Liver (tissue), 9 donors: ENCODE data around the gene TRPM8. TPM values are rescaled to one million over a fixed set of nuclear protein-coding genes. Genes with fewer than 3 reads are reported as not detected.

Experiments
- DNase-seq: peaks from one replicate; pipeline ENCODE4 v3.0.0-alpha.2; 2017; ENCODE audit warnings: low spot score
- H3K27ac ChIP-seq, 2 donors: one replicate each; pipeline ENCODE4 v1.7.0; 2013; ENCODE audit warnings: inconsistent platforms in 2 of 2, low read length in 2 of 2, control low read depth in 1 of 2, low read depth in 1 of 2, mild to moderate bottlenecking in 1 of 2
- H3K27me3 ChIP-seq, 4 donors: one replicate each; pipeline versions ENCODE4 v1.6.1 to v1.7.0; 2013; ENCODE audit warnings: low read length in 3 of 4, inconsistent platforms in 1 of 4, mild to moderate bottlenecking in 1 of 4, moderate library complexity in 1 of 4; ENCODE audit not compliant: control insufficient read depth in 4 of 4, insufficient read depth in 4 of 4
- H3K36me3 ChIP-seq, 4 donors: one replicate each; pipeline versions ENCODE4 v1.6.1 to v1.7.0; 2013; ENCODE audit warnings: low read length in 3 of 4, mild to moderate bottlenecking in 3 of 4, low read depth in 1 of 4, moderate library complexity in 1 of 4; ENCODE audit not compliant: control insufficient read depth in 4 of 4, insufficient read depth in 3 of 4
- H3K4me1 ChIP-seq, 4 donors: one replicate each; pipeline versions ENCODE4 v1.6.1 to v1.7.0; 2013; ENCODE audit warnings: low read length in 3 of 4, mild to moderate bottlenecking in 3 of 4, moderate library complexity in 1 of 4; ENCODE audit not compliant: control insufficient read depth in 4 of 4, insufficient read depth in 4 of 4
- H3K4me3 ChIP-seq, 3 donors: one replicate each; pipeline versions ENCODE4 v1.6.1 to v1.7.0; 2013; ENCODE audit warnings: low read length in 3 of 3, control low read depth in 1 of 3, low read depth in 1 of 3, mild to moderate bottlenecking in 1 of 3
- H3K9ac ChIP-seq, 2 donors: one replicate each; pipeline ENCODE4 v1.7.0; 2013; ENCODE audit warnings: low read length in 2 of 2, mild to moderate bottlenecking in 2 of 2, moderate library complexity in 2 of 2, control low read depth in 1 of 2, low read depth in 1 of 2
- H3K9me3 ChIP-seq, 4 donors: one replicate each; pipeline versions ENCODE4 v1.6.1 to v1.7.0; 2013; ENCODE audit warnings: low read length in 3 of 4; ENCODE audit not compliant: control insufficient read depth in 4 of 4
- EGR1 ChIP-seq, 2 donors: IDR thresholded peaks; 2 replicates each; pipeline ENCODE4 v1.6.1; 2016 to 2018; ENCODE audit warnings: antibody characterized with exemption in 2 of 2, low read depth in 2 of 2
- FOXA1 ChIP-seq: IDR thresholded peaks from 2 replicates; pipeline ENCODE4 v1.6.1; 2016; ENCODE audit warnings: antibody characterized with exemption
- FOXA2 ChIP-seq: IDR thresholded peaks from 2 replicates; pipeline ENCODE4 v1.6.1; 2016; ENCODE audit warnings: antibody characterized with exemption
- GABPA ChIP-seq, 2 donors: IDR thresholded peaks in 1 of 2; conservative IDR thresholded peaks in 1 of 2; 2 replicates each; pipeline ENCODE4 v1.6.1; 2016; ENCODE audit warnings: antibody characterized with exemption in 2 of 2, mild to moderate bottlenecking in 1 of 2, moderate library complexity in 1 of 2
- HNF4A ChIP-seq, 2 donors: conservative IDR thresholded peaks; 2 replicates each; pipeline ENCODE4 v1.6.1; 2016; ENCODE audit warnings: antibody characterized with exemption in 2 of 2, mild to moderate bottlenecking in 2 of 2
- HNF4G ChIP-seq: IDR thresholded peaks from 2 replicates; pipeline ENCODE4 v1.6.1; 2016; ENCODE audit warnings: antibody characterized with exemption
- JUND ChIP-seq, 2 donors: IDR thresholded peaks; 2 replicates each; pipeline ENCODE4 v1.6.1; 2016; ENCODE audit warnings: antibody characterized with exemption in 2 of 2
- NR2F2 ChIP-seq: IDR thresholded peaks from 2 replicates; pipeline ENCODE4 v1.6.1; 2016; ENCODE audit warnings: antibody characterized with exemption
- SP1 ChIP-seq: IDR thresholded peaks from 2 replicates; pipeline ENCODE4 v1.6.1; 2018; ENCODE audit warnings: antibody characterized with exemption, mild to moderate bottlenecking
- YY1 ChIP-seq: IDR thresholded peaks from 2 replicates; pipeline ENCODE4 v1.6.1; 2016; ENCODE audit warnings: antibody characterized with exemption, mild to moderate bottlenecking
- WGBS: extraction: QIAGEN DNeasy Blood & Tissue Kit; methylation state at CpG from one replicate; pipeline ENCODE4 v1.1.7; 2013; 5-methylcytosine and 5-hydroxymethylcytosine counted together
- polyA plus RNA-seq, 2 donors: library from polyadenylated mRNA; stranded (reverse) in 1 of 2; unstranded in 1 of 2; fragments of 200-250 nt in 1 of 2; fragments of >200 nt in 1 of 2; fragmentation: Nextera tagmentation in 1 of 2; extraction: Ambion mirVana in 1 of 2; gene quantifications; one replicate each; pipeline versions ENCODE4 v1.2.1 to v1.2.3, GENCODE V29; 2013 to 2015
- total RNA-seq, 2 donors: library from RNA; depleted of rRNA; stranded (reverse); fragments of >200 nt; gene quantifications; one replicate each; pipeline ENCODE4 v1.2.3, GENCODE V29; 2014
- TF ChIP-seq, protein P1 (sequence below): IDR thresholded peaks from 2 replicates; pipeline ENCODE4 v1.6.1; 2016; ENCODE audit warnings: antibody characterized with exemption, mild to moderate bottlenecking
- TF ChIP-seq, protein P2 (sequence below): IDR thresholded peaks from 2 replicates; pipeline ENCODE4 v1.6.1; 2016; ENCODE audit warnings: antibody characterized with exemption
- TF ChIP-seq, protein P3 (sequence below): fragments of 150-350 bp; IDR thresholded peaks from 2 replicates; pipeline ENCODE4 v1.5.1; 2017; ENCODE audit warnings: improper control_type of control experiment, low read depth, low read length; ENCODE audit not compliant: missing input control
- donor health status: healthy.
- donor health status: healthy.
- donor health status: healthy.
- donor health status: healthy.
- donor health status: healthy.

Gene TRPM8
- total and polyA plus RNA-seq, 4 donors, result 1.1 to 79.2 (median 33.2) TPM

DNA sequence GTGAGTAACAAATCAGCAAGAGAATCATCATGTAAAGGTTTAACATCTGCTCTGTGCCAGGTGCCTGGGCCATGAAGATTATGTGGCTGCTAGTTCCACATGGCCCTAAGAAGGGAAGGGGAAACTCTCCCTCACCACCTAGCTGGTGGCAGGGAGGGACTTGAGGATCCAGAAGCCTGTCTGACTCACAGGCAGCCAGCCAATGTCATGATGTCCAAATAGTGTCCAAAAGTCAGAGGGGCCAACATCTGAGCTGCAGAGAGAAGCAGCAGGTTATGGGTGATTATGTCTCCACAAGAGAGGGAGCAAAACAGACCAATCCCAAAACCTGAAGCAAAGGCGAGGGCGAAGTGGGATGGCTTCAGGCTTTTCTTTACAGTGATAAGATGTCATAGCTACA is 71.4 kb downstream of the TRPM8 start:
- 94% methylated on average over 2 of the region's 2 CpGs for WGBS
- Histone ChIP-seq H3K9ac (no peak overlapping the region), H3K36me3 (peaks cover 2 to 19% (median 13%) of the 10 kb centered on the region in 4 donors), H3K4me3 (no peak overlapping the region), H3K9me3 (no peaks in the 10 kb centered on the region), H3K27ac (no peak overlapping the region), H3K27me3 (no peaks in the 10 kb centered on the region), H3K4me1 (peaks cover 0 to 26% (median 16%) of the 10 kb centered on the region in 4 donors)
- DNase-seq, result no peak
- TF ChIP-seq YY1 (no peak), HNF4A (conservative IDR thresholded peaks at IDR 0.05) (peak in 1 of 2 donors; percentile 24), FOXA1 (no peak)

DNA sequence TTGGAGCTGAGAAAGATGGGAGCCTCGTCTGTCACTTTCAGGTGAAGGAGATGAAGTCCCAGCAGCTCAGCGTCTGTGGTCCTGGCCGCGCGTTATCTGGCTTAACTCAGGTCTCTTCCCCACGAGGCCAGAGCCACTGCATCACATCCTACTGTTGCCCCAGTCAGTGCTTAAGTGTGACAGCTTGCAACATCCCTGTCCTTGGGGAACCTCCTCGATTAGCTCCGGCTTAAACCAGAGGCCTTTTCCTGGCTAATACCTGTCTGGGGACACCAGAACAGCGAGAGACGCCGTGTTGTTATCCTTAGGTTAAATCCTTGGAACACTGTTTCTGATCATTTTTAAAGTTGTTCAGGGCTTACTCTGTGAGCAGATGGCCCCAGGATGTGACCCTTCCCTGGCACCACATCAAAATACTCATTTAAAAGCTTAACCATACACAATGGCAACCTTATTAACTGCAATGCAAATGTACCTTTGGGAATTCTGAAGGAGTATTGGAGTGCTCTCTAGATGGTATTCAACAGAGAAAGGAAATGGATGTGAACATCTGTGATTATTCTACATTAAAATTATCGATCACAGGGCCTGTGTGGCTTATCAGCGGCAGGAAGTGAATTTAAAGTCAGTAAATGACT is 72.2 kb downstream of the TRPM8 start:
- peak overlapping the region in 1 of 2 donors; percentile 55 for H3K9ac ChIP-seq
- no peak for DNase-seq
- no peaks in the 10 kb centered on the region for H3K9me3 ChIP-seq
- H3K4me3 ChIP-seq, result no peak overlapping the region
- 89% methylated on average over 13 of the region's 13 CpGs for WGBS
- peaks cover 0 to 26% (median 16%) of the 10 kb centered on the region in 4 donors for H3K4me1 ChIP-seq
- peaks cover 2 to 20% (median 13%) of the 10 kb centered on the region in 4 donors for H3K36me3 ChIP-seq
- no peak for TF ChIP-seq SP1
- no peak for TF ChIP-seq FOXA2
- TF ChIP-seq, protein P1, sequence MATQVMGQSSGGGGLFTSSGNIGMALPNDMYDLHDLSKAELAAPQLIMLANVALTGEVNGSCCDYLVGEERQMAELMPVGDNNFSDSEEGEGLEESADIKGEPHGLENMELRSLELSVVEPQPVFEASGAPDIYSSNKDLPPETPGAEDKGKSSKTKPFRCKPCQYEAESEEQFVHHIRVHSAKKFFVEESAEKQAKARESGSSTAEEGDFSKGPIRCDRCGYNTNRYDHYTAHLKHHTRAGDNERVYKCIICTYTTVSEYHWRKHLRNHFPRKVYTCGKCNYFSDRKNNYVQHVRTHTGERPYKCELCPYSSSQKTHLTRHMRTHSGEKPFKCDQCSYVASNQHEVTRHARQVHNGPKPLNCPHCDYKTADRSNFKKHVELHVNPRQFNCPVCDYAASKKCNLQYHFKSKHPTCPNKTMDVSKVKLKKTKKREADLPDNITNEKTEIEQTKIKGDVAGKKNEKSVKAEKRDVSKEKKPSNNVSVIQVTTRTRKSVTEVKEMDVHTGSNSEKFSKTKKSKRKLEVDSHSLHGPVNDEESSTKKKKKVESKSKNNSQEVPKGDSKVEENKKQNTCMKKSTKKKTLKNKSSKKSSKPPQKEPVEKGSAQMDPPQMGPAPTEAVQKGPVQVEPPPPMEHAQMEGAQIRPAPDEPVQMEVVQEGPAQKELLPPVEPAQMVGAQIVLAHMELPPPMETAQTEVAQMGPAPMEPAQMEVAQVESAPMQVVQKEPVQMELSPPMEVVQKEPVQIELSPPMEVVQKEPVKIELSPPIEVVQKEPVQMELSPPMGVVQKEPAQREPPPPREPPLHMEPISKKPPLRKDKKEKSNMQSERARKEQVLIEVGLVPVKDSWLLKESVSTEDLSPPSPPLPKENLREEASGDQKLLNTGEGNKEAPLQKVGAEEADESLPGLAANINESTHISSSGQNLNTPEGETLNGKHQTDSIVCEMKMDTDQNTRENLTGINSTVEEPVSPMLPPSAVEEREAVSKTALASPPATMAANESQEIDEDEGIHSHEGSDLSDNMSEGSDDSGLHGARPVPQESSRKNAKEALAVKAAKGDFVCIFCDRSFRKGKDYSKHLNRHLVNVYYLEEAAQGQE, result no peak
- TF ChIP-seq HNF4G, result no peak
- TF ChIP-seq, protein P2, sequence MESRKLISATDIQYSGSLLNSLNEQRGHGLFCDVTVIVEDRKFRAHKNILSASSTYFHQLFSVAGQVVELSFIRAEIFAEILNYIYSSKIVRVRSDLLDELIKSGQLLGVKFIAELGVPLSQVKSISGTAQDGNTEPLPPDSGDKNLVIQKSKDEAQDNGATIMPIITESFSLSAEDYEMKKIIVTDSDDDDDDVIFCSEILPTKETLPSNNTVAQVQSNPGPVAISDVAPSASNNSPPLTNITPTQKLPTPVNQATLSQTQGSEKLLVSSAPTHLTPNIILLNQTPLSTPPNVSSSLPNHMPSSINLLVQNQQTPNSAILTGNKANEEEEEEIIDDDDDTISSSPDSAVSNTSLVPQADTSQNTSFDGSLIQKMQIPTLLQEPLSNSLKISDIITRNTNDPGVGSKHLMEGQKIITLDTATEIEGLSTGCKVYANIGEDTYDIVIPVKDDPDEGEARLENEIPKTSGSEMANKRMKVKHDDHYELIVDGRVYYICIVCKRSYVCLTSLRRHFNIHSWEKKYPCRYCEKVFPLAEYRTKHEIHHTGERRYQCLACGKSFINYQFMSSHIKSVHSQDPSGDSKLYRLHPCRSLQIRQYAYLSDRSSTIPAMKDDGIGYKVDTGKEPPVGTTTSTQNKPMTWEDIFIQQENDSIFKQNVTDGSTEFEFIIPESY, result no peak
- no peak for TF ChIP-seq EGR1 (IDR thresholded peaks at IDR 0.05; ENCODE audit: low read depth in 2 of 2)
- no peak for TF ChIP-seq GABPA (IDR thresholded peaks at IDR 0.05 in 1 of 2, conservative IDR thresholded peaks at IDR 0.05 in 1 of 2)
- TF ChIP-seq JUND (IDR thresholded peaks at IDR 0.05), result no peak
- TF ChIP-seq NR2F2, result no peak
- no peak for TF ChIP-seq FOXA1
- no peak for TF ChIP-seq HNF4A (conservative IDR thresholded peaks at IDR 0.05)
- no peak for TF ChIP-seq YY1
- TF ChIP-seq, protein P3, sequence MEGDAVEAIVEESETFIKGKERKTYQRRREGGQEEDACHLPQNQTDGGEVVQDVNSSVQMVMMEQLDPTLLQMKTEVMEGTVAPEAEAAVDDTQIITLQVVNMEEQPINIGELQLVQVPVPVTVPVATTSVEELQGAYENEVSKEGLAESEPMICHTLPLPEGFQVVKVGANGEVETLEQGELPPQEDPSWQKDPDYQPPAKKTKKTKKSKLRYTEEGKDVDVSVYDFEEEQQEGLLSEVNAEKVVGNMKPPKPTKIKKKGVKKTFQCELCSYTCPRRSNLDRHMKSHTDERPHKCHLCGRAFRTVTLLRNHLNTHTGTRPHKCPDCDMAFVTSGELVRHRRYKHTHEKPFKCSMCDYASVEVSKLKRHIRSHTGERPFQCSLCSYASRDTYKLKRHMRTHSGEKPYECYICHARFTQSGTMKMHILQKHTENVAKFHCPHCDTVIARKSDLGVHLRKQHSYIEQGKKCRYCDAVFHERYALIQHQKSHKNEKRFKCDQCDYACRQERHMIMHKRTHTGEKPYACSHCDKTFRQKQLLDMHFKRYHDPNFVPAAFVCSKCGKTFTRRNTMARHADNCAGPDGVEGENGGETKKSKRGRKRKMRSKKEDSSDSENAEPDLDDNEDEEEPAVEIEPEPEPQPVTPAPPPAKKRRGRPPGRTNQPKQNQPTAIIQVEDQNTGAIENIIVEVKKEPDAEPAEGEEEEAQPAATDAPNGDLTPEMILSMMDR, result no peak
- no peak overlapping the region for H3K27ac ChIP-seq
- H3K27me3 ChIP-seq, result no peaks in the 10 kb centered on the region
